Brain microvascular endothelial cell (primary cell): Measurements from ENCODE around the gene SSTR1.

Source experiments
- DNase-seq: peaks from one replicate; pipeline ENCODE4 v3.0.0-alpha.2; 2020
- H3K27ac ChIP-seq: fragments of 250-450 bp; sonication (Bioruptor Pico); 2 replicates; pipeline ENCODE4 v1.5.1; 2020; ENCODE audit warnings: mild to moderate bottlenecking, moderate library complexity
- H3K27me3 ChIP-seq: fragments of 250-450 bp; sonication (Bioruptor Pico); replicated peaks from 2 replicates; pipeline ENCODE4 v1.5.1; 2020; ENCODE audit warnings: mild to moderate bottlenecking
- H3K36me3 ChIP-seq: fragments of 250-450 bp; sonication (Bioruptor Pico); replicated peaks from 2 replicates; pipeline ENCODE4 v1.5.1; 2020; ENCODE audit warnings: mild to moderate bottlenecking
- H3K4me3 ChIP-seq: 2 replicates; pipeline ENCODE4 v1.5.1; 2011; ENCODE audit warnings: low read depth, mild to moderate bottlenecking, control low read depth, low read length, moderate library complexity
- in situ Hi-C: cut with HindIII; loops from 2 replicates; pipeline ENCODE4 v1.10.0; 2017; ENCODE audit warnings: low sequenced_read_pairs, low pct_ligation_motif_present
- TF ChIP-seq, protein P1 (sequence below): IDR thresholded peaks from 2 replicates; pipeline ENCODE4 v1.5.1; 2011; ENCODE audit warnings: low read depth, mild to moderate bottlenecking, moderate library complexity, low read length, control low read depth, inconsistent platforms; ENCODE audit errors: missing control alignments

SSTR1 gene

DNA sequence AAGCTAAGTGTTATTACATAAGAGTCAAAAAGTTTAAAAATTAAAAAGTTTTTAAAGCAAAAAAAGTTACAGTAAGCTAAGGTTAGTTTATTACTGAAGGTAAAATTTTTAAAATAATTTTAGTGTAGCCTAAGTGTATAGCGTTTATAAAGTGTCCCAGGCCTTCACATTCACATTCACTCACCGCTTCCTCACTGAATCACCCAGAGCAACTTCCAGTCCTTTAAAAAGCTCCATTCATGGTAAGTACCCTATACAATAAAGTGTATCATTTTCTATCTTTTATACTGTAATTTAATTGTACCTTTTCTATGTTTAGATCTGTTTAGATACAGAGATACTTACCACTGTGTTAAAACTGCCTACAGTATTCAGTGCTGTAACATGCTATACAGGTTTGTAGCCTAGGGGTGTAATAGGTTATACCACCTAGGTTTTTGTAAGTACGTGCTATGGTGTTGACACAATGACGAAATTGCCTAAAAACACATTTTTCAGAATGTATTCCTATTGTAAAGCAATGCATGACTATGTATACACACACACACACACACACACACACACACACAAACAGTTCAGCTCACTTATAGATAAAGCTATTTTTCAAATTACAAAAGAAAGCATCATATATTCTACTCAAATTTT is 44.5 kb downstream of the SSTR1 start:
- in situ Hi-C loops: no loop called here

DNA sequence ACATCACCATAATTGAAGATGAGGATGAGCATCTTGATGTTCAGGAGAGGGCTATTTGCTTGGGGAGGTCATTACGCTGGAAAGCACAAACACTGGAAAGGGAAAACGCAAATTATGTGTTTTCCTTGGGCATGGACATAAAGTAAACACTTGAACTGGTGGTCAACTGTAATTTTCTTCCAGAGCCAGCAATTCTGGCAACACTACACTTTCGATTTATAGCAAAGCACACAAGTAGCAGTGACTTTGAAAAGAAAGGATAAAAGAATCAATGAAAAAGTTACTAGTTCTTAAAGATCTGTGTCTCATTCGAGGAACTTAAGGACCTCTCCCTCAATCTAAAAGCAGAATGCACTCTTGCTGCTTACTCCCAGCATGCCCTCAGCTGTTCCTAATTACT is 46.0 kb downstream of the SSTR1 start:
- no peak overlapping the region for H3K27ac ChIP-seq
- in situ Hi-C loops: no loop called here
- DNase-seq: no peak
- peaks cover 4% of the 10 kb centered on the region for H3K27me3 ChIP-seq
- H3K4me3 ChIP-seq: no peak overlapping the region
- TF ChIP-seq, protein P1, sequence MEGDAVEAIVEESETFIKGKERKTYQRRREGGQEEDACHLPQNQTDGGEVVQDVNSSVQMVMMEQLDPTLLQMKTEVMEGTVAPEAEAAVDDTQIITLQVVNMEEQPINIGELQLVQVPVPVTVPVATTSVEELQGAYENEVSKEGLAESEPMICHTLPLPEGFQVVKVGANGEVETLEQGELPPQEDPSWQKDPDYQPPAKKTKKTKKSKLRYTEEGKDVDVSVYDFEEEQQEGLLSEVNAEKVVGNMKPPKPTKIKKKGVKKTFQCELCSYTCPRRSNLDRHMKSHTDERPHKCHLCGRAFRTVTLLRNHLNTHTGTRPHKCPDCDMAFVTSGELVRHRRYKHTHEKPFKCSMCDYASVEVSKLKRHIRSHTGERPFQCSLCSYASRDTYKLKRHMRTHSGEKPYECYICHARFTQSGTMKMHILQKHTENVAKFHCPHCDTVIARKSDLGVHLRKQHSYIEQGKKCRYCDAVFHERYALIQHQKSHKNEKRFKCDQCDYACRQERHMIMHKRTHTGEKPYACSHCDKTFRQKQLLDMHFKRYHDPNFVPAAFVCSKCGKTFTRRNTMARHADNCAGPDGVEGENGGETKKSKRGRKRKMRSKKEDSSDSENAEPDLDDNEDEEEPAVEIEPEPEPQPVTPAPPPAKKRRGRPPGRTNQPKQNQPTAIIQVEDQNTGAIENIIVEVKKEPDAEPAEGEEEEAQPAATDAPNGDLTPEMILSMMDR: no peak
- no peaks in the 10 kb centered on the region for H3K36me3 ChIP-seq

More for the DNA sequence above, 44.5 kb downstream of the SSTR1 start:
- H3K4me3 ChIP-seq: no peak overlapping the region
- H3K36me3 ChIP-seq: no peaks in the 10 kb centered on the region
- no peak overlapping the region for H3K27ac ChIP-seq
- peaks cover 4% of the 10 kb centered on the region for H3K27me3 ChIP-seq
- no peak for DNase-seq
- TF ChIP-seq, protein P1: no peak

DNA sequence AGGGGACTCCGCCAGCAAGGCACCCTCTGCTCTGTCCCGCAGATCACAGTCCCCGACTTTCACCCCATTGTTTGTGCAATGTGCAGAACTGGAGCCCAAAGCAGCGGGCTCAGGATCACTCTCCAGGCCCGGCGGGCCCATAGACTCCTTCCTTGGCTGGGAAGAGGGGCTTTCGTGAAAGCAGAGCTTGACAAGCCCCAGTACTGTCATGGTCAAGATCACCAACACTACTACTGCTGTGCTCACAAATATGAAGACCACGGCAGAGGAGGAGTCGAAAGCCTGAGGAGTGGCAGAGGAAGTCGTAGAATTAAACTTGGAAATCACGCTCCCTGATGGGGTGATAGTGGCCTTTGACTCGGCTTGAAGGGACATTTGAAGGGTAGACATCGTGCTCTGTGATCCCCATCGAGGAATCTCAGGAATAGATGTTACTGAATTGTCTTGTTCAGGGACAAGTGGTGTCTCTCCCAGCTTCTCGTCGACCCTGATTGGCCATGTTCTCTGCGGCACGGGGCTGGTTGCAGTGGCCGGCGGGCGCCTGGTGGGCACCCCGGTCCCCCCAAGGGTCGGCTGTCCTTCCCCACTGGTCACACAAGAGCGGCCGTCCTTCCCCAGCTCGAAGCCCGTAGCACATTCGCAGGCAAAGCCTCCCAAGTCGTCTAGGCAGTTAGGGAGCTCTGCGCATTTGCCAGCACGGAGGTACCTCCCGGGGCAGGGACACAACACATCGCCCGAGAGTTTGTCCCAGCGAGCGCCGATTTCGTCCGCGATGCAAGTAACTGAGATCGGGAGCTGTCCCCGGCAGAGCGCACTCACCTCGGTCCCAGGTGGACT is 47.1 kb downstream of the SSTR1 start:
- H3K27ac ChIP-seq: no peak overlapping the region
- TF ChIP-seq, protein P1: no peak
- H3K27me3 ChIP-seq: peaks cover 4% of the 10 kb centered on the region
- DNase-seq: no peak
- H3K4me3 ChIP-seq: peak overlapping the region; percentile 37
- in situ Hi-C loops: no loop called here
- no peaks in the 10 kb centered on the region for H3K36me3 ChIP-seq

DNA sequence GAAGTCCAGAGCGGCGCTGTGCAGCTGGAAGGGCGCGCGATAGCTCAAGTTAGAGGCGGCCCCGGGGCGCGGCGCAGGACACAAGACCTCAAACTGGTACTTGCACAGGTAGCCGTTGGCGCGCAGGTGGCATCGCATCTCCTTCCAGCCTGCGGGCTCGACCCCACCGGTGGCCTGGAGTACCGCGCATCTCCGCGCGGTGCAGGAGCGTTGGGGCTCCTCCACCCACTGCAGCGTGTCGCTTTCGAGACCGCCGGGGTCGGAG is 47.6 kb downstream of the SSTR1 start:
- no peak for DNase-seq
- H3K4me3 ChIP-seq: peak overlapping the region; percentile 37
- in situ Hi-C loops: no loop called here

DNA sequence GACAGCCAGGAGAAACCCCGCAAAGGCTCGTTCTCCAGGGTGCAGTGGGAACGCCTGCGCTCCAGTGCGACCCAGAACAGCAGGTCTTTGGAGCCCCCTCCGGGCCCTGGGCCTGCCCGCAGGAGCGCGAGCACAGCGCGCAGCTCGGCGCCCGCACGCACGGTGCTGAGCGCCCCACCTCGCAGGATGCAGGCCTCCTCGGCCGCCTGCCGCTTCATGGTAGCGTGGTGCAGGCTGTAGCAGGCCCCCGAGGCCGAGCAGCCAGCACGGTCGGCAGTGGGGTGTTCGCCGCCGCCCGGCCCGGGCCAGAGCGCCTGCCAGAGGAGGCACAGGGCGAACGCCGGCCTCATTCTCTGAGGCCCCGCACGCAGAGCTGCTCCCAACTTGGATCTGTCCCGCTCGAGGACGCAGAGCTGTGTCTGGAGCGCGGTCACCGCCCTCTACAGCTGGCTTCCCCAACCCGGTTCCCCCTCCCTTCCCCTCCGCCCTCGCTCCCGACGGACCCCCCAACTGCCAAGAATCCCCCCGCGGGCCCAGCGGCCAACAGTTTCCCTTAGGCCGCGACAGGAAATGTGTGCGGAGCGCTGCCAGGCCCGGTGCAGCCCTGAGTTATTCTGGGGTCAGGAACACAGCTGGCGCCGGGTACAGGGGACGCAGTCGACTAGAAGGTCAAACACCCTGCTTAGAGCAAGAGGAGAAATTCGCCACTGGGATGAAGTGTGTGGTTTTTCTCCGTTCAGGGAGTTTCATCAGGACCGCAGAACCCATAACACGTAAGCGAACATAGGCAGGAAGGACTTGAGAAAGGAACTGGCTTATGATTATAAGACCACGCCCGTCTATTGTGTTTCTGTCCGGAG is 48.2 kb downstream of the SSTR1 start, which contains the start of gene CLEC14A:
Gene CLEC14A (minus strand): TSS at position 421 of the 860 bp plus-strand sequence. CDS start 71 bp downstream, at position 350.
- Histone ChIP-seq H3K27ac (no peak within 1 kb of the TSS), H3K36me3 (no peaks in the 10 kb centered on the region), H3K4me3 (peak within 1 kb of the TSS; percentile 37), H3K27me3 (peaks cover 4% of the 10 kb centered on the region)
- TF ChIP-seq, protein P1: no peak
- in situ Hi-C loops: no loop called here
- peak; percentile 22 for DNase-seq

More for the DNA sequence above, 47.6 kb downstream of the SSTR1 start:
- Histone ChIP-seq H3K27ac (no peak overlapping the region), H3K27me3 (peaks cover 4% of the 10 kb centered on the region), H3K36me3 (no peaks in the 10 kb centered on the region)
- TF ChIP-seq, protein P1: no peak
